ENCODE measurements around the gene ENDOD1. TPM values are rescaled to one million over a fixed set of nuclear protein-coding genes. Genes with fewer than 3 reads are reported as not detected.
A peak's percentile ranks its signal among the peaks of the same experiment; 100 is the strongest.

Gene ENDOD1
- total and polyA plus RNA-seq, 2 experiments from 2014 or later: 0.76 to 4.0 TPM

- TF ChIP-seq REST (IDR thresholded peaks at IDR 0.05; ENCODE audit: unreplicated experiment) (no peak), CREB1 (CRISPR knock-in tag; IDR thresholded peaks at IDR 0.05; ENCODE audit: low read depth) (no peak), ZNF331 (CRISPR knock-in tag; IDR thresholded peaks at IDR 0.05; ENCODE audit: low read depth) (no peak)
Measured at GRCh38 chr11:95086836-95087570, 2.6 kb upstream of the ENDOD1 start (continued).

- Mint-ChIP-seq H3K4me3 (peak overlapping the region; percentile 74), H3K27ac (no peak overlapping the region), H3K9me3 (no peaks in the 10 kb centered on the region), H3K4me1 (peaks cover 42% of the 10 kb centered on the region), H3K36me3 (ENCODE audit: low read depth) (no peaks in the 10 kb centered on the region; the same call in 2 of the 3 replicates), H3K27me3 (ENCODE audit: insufficient read depth, low read depth, poor library complexity) (peaks cover 20% of the 10 kb centered on the region)
- peaks cover 20% of the 10 kb centered on the region for H3K4me1 ChIP-seq (ENCODE audit: insufficient read depth)
- no peaks in the 10 kb centered on the region for H3K36me3 ChIP-seq (ENCODE audit: insufficient read depth)
- peaks cover 4% of the 10 kb centered on the region; the same call in 1 of the 2 replicates for H3F3A ChIP-seq (replicated peaks; ENCODE audit: low read depth)
- no peaks in the 10 kb centered on the region; the same call in 1 of the 2 replicates for H4K20me1 ChIP-seq (replicated peaks; ENCODE audit: insufficient read depth)
- peak overlapping the region; percentile 89 for H3K4me2 ChIP-seq
- peaks cover 36% of the 10 kb centered on the region for H3K27me3 ChIP-seq (ENCODE audit: insufficient read depth)
- no peak overlapping the region for H3K27ac ChIP-seq (ENCODE audit: low read depth)
- no peaks in the 10 kb centered on the region for H3K9me2 ChIP-seq (ENCODE audit: insufficient read depth)
- ATAC-seq (no peak; the same call in 2 of the 3 replicates), DNase-seq (ENCODE audit: low spot score) (peak; percentile 21)
- H3K79me2 ChIP-seq (replicated peaks; ENCODE audit: insufficient read depth): no peaks in the 10 kb centered on the region
- H2AFZ ChIP-seq: peak overlapping the region; percentile 84
- peak overlapping the region; percentile 88 for H3K4me3 ChIP-seq
- TF ChIP-seq STAT1 (IDR thresholded peaks at IDR 0.05; ENCODE audit: unreplicated experiment) (no peak), ZNF114 (CRISPR knock-in tag; IDR thresholded peaks at IDR 0.05) (no peak), CTCF (conservative IDR thresholded peaks at IDR 0.05; ENCODE audit: low read depth in 2 of 2) (no peak), CREB1 (CRISPR knock-in tag; IDR thresholded peaks at IDR 0.05; ENCODE audit: low read depth) (no peak), ETS1 (IDR thresholded peaks at IDR 0.05) (no peak), ZNF331 (CRISPR knock-in tag; IDR thresholded peaks at IDR 0.05; ENCODE audit: low read depth) (no peak), NANOG (IDR thresholded peaks at IDR 0.05; ENCODE audit: borderline replicate concordance) (no peak), REST (IDR thresholded peaks at IDR 0.05; ENCODE audit: unreplicated experiment) (no peak), JUNB (IDR thresholded peaks at IDR 0.05; ENCODE audit: unreplicated experiment) (no peak), EZH2phosphoT487 (IDR thresholded peaks at IDR 0.05; ENCODE audit: unreplicated experiment) (no peak)
Measured at GRCh38 chr11:95088946-95089619, 563 bp upstream of the ENDOD1 start.
